GM21717 (cell line): Measurements from ENCODE around the gene CD44.

Experiments used
- ATAC-seq: cut with Tn5 transposase; IDR thresholded peaks from one replicate; pipeline ENCODE4 v1.9.1; 2021; ENCODE audit warnings: mild to moderate bottlenecking, moderate library complexity; ENCODE audit not compliant: unreplicated experiment

CD44 gene

DNA sequence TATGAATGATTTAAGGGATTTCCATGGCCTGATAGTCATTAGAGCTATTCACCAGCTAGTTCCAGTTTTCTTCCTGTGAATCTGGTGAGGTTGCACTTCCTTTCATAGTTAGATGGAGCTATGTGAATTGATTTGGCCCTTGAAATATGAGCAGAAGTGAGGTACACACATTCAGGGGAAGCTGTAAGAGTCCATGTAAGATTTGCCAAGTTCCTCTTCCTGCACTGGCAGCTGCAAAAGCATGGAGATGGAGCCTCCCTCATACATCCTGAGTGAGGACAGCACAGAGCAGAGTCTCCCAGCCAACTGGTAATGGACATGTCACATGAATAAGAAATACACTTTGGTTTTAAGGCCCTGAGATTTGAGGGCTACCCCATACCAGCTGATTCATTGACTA lies 111.7 kb downstream of the CD44 start:
- ATAC-seq: no peak

DNA sequence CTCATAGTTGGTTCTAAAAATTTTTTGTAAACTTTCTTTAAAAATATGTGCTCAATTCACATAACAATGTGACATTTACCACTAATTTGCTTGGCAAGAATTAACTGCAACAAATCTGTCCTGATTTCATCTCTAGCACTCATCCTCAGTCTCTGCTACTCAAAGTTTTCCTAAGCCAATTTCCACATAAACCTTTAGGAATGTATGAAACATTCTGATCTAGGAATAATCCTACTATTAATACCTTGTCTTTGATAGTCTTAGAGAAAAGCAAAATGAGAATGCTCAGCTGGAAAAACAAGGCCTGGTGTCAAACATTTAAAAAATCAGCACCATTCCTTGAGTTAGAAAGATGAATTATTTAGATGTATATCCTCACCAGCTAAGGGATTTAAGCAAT lies 114.3 kb downstream of the CD44 start:
- ATAC-seq: no peak

DNA sequence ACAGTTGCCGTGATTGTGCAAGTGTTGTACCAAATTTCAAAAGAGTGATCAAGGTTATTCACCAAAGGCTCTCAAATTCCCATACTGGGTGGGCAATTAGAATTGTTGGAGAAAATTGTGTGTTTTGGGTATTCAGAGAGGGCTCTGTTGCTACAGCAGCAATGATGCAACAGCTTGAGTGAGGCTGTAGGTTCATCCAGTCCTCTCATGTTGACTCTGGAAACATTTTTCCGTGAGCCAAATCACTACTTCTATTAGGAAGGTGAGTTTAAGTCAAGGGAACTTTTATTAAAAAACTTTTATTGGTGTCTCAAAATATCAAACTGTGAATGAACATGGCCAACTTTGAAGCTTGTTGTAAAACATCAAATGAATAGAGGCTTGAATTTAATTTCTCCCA lies 116.5 kb downstream of the CD44 start:
- no peak for ATAC-seq

DNA sequence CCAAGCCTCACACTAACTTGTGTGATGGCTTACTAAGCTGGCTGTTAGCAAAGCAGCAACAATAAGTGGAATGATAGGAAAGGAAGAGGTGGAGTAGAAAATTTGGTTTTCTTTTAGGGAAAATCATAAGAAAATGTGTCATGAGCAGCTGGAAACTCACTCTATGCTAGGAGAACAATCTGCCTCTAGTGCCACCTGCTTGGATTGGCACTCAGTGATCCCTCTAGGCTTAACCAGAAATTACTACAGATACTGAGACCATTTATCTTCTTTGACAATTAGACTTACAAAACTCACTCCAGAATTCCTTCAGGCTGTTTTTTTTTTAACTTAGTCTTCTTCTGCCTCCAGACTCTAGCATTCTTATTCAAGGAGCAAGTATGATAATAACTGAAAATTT lies 117.3 kb downstream of the CD44 start:
- no peak for ATAC-seq

DNA sequence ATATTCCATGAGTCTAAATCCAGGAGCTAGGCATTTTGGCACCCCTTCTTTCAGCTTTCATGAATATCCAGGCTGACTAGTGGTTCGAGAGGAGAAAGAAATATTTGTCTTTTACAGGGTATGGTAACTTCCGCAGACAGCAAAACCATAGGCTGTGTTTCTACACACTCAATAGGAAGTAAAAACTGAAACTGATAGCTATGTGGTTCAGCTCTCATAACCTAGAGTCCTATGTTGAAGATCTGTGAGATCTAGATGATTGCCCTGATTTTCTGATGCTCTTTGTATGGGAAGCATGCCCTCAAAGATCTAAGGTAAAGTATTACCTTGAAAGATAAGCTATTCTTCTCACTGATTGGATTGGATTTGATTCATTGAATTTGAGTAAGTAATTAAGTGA lies 118.3 kb downstream of the CD44 start:
- ATAC-seq: peak; percentile 100

DNA sequence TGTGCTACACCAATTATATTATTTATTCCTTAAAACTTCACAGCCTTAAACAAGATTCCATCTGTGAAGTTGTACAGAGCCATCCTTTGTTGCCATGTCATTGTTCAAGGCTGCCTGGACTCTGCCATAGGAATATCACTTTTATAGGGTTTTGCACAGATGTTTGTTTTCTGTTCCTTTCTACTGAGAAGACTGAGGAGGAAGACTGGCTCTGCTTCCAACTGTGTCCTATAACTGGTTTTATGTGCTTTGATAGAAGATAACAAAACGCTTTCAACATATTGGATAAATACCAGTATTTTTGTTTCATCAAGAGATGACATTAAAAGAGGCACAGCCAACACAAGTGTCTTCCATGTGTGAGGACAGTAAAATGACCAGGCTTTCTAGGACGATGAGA lies 120.6 kb downstream of the CD44 start:
- no peak for ATAC-seq

DNA sequence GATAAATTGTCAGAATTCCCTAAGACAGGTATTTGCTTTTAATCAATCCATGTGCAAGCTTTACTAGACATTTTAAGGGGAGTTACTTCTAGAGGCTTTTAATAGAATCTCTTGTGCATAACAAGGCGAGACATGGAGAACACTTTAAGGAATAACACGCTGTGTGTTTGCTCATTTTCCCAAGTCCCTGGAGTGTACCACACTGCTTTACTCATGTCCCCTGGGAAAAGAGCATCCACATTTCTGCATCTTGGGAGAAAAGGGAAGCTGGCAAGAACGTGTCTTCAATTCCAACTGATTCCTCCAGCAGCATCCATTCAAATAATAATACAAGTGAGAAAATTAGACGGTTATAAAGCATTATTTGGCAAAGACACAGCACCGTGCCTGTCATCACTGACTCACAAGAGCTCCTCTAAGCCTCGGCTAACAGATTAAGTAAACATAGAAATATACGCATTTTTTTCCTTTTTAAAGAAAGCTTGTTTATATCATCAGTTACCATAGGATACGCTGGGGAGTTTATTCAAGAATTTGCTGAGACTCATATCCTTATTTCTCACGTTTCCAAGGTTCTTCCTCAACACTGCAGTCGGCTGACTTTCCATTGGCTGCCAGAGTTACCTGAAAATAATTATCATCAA lies 121.5 kb downstream of the CD44 start:
- ATAC-seq: no peak

DNA sequence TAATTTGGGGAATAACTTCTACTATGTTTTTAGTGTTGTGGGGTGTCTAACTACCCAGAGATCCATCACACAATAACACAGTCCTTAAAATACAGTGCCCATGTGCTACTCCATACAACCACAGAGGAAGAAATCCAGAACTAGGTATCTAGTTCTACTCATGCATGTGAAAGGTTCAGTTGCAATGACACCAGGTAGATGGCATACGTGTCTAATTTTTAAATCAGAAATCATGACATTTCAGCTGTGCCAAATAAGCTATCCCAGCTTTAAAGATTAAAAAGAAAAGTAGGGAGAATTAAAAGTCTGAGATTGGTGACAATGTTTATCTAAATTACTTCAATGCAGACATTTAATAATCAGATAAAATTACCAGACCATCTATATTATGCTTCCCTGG lies 122.2 kb downstream of the CD44 start:
- ATAC-seq: no peak

DNA sequence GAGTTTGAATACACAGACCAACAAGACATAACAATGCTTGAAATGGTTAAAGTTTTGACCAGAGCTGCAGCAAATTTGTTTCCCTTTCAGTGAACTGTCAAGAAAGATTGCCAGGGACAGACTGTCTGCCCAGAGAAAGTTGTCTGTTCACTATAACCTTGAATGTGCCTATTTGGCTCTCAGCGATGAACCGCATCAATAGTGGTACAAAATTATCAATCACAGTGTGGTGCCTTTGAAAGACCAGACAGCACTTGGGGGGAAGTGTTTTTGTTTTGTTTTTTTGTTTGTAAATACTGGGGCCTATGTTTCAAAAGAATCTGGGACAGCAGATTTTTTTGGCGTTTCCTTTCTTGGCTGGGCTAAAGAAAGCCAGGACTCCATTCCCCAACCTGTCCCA lies 123.1 kb downstream of the CD44 start:
- ATAC-seq: no peak

DNA sequence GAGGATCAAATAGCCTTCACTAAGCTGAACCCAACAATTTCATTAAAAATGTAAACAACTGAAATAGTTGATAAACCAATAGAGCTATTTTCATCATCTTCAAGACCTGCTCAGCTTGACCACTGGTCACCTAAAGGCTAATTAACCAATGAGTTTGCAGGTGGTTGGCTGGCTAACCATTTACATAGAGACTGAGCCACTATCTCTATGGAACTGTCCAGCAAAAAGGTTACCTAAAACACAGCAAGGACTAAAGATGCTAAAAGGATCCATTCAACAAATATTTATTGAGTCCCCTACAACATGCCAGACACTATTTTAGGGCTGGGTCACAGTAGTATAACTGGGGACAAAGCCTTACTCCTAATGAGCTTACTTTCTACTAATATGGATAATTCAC lies 123.8 kb downstream of the CD44 start:
- ATAC-seq: no peak

DNA sequence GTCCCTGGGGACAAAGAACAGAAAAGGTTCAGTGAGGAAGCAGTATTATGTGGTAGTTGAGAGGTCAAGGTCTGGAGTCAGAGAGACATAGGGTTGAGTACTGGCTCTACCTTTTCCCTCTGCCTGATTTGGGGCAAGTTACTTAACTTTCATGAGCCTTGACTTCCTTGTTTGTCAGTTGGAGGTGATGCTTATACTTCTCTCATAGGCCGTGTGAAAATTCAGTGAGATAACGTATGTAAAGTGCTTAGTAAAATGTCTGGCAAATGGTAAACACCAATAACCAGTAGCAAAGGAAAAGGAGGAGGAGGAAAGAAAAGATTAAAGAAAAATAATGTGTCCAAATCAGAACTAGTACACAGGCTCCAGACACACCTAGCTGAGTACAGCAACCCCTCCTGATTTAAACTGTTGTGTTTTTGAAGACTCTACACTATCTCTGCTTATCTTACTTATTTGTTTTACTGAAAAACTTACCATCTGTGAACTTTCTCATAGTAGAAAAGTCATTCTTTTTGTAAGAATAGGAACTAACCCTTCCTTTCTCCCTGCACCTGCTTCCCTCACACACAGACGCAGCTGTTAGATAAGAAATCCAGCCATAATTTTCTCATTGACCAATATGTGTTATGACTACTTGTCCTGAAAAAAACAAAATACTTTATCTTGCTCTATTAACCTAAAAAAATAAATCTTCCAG lies 126.9 kb downstream of the CD44 start:
- no peak for ATAC-seq

DNA sequence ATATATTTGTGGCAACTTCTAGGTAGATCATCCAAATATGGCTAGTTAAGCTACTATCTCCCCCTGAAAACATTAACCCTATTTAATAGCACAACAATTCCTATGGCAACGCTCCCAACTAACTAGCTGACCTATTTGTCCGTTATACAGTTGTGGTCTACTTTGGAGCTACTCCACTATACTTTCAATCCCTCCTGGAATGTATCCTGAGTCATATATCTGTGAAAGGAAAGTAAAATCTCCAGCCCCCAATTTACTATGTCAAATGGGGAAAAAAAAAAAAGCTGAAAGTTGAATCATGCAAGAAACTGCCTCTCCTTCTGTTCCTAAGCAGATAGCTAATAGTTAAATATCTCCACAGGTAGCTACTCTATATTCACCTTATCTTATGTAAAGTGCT lies 128.5 kb downstream of the CD44 start:
- ATAC-seq: no peak

DNA sequence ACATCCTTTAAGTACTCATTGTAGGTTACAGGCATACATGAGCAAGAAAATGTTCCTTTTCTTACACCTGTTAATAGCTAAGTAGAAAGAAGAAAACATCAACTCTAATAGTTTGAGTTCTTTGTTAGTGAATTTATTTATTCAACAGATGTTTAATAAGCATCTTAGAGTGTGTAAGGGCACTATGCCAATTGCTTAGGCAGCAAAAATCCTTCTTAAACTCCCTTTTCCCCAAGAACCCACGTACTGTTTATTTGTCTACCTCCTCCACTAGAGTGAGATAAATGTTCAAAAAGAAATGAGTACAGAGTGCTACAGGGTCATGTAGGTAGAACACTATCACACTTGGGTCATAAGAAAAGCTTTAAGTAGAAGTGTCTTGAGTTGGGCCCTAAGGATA lies 131.4 kb downstream of the CD44 start:
- no peak for ATAC-seq

DNA sequence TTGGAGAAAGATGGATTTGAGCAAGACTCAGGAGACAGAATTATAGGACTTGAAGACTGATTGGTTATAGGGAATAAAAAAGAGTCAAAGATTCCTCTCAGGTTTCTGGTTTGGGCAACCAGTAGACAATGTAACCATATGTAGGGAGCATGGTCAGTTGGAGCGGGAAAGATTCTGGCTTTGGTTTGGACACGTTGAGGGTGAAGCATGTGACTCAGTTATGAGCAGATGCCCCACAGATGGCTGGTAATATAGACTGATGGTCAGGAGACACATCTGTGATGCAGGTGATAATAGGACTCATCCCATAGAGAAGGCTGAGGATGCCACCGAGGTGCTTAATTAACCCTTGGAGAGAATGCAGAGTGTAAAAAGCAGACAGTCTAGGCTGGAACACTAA lies 132.1 kb downstream of the CD44 start:
- no peak for ATAC-seq

DNA sequence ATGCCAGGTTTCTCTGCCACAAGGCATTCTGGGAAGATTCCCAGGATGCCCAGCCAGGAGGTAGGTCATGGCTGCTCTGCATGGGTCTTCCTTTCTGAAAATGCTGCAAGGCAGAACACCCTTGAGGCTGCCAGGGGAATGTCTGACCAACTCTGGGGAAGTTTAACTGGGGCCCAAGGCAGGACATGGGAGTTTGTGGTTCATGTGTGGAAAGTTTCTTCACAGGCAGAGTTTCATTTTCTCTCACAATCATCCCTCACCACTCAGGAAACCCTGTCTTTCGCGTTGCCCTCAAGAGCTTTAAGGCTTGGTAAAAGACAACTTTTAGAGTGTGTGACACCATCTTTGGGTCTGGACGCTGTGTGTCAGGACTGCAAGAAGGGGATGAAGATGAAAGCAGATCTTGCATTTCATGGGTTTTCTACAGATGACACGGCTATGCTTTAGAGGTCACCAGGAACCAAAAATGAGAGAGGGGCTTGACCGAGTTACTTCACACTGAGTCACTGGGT lies 133.5 kb downstream of the CD44 start:
- ATAC-seq: peak; percentile 95

DNA sequence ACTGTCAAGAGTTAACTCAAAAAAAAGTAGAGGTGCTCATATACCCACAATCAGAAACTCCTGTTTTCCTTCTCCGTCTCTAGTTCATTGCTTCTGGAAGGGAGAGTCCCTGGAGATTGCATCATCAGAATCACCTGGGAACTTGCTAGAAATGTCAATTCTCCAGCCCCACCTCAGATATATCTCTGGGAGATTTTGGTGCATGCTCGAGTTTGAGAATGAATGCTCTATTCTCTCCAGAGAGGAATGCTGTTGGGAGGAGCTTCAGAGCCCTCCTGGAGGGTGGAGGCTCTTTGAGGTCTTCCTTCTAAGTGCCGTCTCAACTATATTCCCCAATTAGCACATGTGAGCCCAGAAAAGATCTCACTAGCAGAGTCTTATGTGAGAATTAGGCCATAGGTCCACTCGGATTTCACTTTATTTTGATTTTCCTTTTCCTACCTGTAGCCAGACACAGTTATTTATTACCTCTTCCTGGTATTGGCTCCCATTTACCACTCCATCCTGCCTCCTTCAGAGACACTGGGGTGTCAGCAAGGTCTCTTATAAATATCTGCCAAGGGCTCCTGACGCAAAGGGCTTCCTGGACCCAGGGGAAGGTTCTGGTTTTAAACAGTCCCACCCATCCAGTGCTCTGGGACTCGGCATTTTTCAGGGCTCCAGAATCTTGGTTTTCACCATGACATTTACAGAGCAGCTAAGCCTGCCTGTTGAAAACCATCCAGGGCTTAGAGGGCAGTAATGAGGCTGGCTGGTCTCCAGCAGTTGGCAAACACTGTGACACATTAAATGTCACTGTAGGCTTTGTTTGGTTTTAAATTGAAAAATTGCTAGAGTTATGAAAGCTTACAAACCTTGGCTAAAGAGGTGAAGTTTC lies 136.2 kb downstream of the CD44 start:
- ATAC-seq: no peak

DNA sequence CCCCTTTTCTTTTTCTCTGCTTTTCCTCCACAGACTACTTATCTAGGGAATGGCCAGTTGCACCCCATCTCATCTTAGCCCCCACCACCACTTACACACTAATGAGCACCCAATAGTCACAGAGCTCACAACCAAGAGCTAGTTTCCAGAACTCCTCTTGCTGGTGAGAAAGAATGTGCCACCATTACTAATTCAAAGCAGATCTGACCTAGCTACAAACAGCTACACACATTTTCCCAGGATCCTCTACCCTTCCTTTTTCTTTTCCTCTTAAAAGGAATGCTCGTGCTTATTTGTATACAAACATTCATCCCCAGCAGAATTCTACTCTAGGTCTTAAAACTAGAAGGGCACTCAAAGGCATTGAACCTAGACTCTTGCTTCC lies 136.8 kb downstream of the CD44 start:
- no peak for ATAC-seq

DNA sequence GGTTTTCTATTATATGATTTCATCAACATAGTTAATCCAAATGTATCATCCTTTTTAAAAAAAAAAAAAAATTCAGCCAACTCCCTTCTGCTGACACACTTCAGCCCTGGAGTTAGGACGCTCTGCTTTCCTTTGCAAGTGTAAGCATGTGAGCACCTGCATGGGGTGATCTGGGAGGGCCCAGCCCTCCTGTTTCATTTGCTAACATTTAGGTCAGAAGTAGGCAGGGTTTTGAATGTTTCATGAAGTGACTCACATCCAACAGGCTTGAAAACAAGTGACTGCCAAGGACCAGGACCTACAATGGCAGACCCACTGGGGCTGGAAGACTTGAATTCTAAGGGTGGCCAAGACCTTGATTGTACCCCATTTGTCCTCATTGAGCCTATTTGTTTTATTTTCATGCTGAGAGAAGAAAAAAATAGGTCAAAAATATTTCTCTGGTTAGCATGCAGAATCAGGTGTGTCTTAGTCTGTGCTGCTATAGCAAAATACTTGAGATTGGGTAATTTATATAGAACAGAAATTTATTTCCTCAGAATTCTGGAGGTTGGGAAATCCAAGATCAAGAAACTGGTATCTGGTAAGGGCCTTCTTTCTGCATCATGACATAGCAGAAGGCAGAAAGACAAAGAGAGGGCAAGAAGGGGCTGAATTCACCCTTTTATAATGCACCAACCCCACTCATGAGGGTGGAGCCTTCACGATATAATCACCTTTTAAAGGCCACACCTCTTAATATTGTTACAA lies 137.6 kb downstream of the CD44 start:
- no peak for ATAC-seq

DNA sequence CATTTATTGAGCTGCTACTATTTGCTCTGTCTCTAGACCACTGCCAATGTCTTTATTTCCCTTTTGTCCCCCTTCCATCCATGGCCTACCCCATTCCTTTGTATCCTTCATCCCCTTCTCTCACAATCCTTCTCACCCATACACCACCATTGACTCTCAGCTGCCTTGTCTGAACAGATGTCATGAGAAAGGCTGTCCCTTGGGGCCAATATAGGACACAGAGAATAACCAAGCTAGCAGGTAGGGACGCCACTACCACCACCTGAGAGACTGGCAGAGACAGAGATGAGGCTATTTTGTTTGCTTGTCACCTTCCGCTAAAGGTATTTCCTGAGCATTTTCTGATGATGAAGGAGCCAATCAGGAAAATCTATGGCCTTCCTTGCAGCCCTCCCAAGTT lies 138.9 kb downstream of the CD44 start:
- ATAC-seq: no peak

DNA sequence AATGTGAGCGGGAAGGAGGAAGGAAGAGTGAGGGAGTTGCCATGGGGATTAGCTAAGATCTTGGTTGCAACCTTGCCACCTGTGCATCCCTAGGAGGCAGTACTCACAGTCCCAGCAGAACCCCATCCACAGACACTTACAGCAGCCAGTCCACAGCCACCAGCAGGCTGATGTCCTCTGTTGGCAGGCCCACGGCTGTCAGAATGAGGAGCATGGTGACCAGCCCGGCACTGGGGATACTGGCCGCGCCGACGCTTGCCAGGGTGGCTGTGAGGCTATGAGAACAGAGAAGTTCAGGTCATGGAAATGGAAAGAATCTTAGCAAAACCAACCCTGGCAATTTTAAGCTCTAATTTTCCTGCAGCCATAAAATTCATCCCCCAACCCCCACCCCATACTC lies 141.8 kb downstream of the CD44 start:
- ATAC-seq: no peak

DNA sequence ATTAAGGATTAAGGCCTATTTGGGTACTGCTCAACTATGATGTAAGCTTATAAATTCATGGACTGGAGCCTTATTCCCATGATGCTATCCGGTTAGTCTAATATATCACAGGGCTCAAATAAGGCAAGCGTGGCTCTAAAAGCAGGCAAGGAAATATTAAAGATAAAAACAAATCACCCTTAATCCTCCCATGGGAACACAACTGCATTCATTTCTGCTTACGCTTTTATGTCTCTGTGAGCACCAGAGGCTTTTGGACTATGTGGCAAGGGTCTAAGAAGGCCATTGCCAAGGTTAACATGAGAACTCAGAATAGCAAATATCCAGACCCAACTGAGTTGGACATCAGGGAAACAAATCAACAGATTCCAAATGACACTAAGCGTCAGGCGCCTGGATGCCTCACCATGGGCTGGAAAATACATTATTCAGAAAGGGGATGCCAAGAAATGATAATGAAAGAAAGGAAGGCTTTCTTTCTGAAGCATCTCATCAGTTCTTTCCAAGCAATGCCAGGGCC lies 142.3 kb downstream of the CD44 start:
- ATAC-seq: no peak
